Measurements from ENCODE around the gene CACNA2D1. TPM values are rescaled to one million over a fixed set of nuclear protein-coding genes. Genes with fewer than 3 reads are reported as not detected.
"Not testable (repeated sequence)": the region's sequence is repeated elsewhere in the genome, so short reads cannot be mapped to it uniquely, and the experiment has no call there.

The CACNA2D1 gene
- total RNA-seq, 1 donor from 2014 or later, result 197 TPM

DNA sequence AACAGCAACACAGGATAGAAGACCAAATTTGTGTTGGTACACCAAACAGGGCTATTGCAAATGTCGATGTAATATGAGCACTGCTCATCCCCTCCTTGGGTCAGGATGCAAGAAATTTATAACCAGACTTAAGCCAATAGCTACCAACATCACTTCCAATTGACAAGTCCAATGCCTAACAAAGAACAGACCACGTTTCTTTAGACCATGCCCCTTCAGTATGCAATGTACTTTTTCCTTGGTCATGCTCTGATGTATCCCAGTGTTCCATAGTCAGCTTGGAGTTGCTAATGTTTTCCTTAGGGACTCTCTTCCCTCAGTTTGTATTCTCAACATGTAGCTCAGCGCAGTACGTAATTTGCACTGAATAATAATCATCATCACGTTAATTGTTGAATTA is 7.8 kb downstream of the CACNA2D1 start:
- DNase-seq (ENCODE audit: low spot score in 2 of 2) (no peak), FAIRE-seq (no peak)

- FAIRE-seq (no peak), DNase-seq (ENCODE audit: low spot score in 2 of 2) (no peak)
Measured at GRCh38 chr7:82434275-82435022, 9.1 kb downstream of the CACNA2D1 start.

DNA sequence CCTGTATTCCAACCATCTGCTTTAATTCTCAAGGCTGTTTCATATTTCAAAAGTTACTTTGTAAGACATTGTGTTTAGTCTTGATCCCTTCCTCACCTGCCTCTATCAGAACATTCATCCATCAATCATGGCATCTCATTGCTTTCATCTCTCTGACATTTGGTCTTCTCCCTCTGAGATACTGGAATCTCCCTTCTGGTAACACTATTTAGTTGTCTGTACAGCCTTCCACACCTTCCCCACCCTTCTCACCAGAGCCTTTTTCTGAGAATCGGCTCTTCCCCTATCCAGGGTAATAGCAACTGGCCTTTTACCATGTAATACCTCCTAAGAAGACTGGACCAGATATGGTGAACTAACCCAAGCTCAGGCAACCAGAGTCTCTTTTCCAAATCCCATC is 10.1 kb downstream of the CACNA2D1 start:
- no peak for DNase-seq (ENCODE audit: low spot score in 2 of 2)
- no peak for FAIRE-seq

- FAIRE-seq; DNase-seq (ENCODE audit: low spot score in 2 of 2): not testable (repeated sequence)
Measured at GRCh38 chr7:82432743-82433142, 10.8 kb downstream of the CACNA2D1 start.

GRCh38 chr7:82430500-82431465 is 12.8 kb downstream of the CACNA2D1 start:
- FAIRE-seq, result no peak
- DNase-seq (ENCODE audit: low spot score in 2 of 2), result no peak

GRCh38 chr7:82429408-82429807 is 14.2 kb downstream of the CACNA2D1 start:
- FAIRE-seq (no peak), DNase-seq (ENCODE audit: low spot score in 2 of 2) (no peak)

DNA sequence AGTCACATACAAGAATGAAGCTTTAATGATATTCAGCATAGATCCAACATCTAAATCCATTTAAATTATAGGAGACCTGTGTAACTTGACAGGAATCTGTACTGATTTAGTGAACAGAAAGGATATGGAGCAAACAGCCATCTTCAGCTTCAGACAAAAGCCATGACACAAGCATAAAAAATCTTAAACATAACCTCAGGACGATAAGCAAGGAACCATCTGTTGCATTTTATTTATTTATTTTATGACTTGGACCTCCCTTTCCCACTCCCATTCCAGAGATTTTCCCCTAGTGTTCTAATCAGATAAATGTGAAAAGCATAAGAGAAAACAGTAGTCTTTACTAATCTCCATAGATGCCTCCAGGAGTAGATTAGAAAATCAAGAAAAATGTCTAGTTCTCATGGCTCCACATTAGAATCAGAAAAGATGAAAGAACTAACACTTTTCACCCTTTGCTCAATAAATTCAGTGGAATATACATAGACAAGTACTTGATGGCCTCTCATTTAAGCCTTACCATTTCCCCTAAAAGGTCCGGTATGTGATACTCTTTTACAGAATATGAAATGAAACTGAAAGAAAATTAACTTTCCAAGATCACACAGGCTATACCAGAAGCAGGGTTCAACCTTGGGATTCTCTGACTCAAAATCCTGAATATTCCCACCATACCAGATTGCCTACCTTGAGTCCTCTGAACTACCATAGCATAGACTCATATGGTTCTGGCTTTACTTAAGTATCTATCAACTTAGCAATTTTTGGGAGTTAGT is 15.2 kb downstream of the CACNA2D1 start:
- FAIRE-seq, result no peak

GRCh38 chr7:82423446-82423845 is 20.1 kb downstream of the CACNA2D1 start:
- no peak for DNase-seq (ENCODE audit: low spot score in 2 of 2)
- no peak for FAIRE-seq

More for the DNA sequence above, 15.2 kb downstream of the CACNA2D1 start:
- no peak for DNase-seq (ENCODE audit: low spot score in 2 of 2)

DNA sequence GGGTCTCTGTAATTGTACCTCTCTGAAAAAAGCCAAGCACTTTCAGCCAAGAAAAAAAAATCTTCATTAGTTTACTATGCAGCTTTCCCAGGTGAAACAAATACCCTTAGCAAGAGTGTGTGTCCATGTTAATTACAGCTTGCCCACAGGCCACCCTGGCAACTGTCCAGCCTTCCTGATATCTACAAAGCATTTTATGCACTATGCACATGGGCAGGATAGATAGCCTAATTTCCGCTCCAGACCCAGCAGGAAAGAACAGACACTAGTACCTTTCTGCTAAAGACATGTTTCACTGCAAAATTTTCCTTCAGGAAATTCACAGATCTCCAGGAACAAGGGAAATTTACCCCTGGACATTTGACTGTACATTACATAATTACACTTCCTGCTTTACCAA is 24.4 kb downstream of the CACNA2D1 start:
- FAIRE-seq (no peak), DNase-seq (ENCODE audit: low spot score in 2 of 2) (no peak)

DNA sequence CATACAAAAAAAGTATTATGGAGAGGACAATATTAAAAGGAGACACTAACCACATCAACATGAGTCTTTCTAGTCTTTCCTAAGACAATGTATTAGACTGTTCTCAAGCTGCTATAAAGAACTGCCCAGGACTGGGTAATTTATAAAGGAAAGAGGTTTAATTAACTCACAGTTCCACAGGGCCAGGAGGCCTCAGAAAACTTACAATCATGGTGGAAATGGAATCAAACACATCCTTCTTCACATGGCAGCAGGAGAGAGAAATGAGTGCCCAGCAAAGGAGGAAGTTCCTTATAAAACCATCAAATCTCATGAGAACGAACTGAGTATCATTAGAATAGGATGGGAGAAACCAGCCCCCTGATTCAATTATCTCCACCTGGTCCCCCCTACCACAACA is 25.7 kb downstream of the CACNA2D1 start:
- DNase-seq (ENCODE audit: low spot score in 2 of 2), result no peak
- FAIRE-seq, result no peak

DNA sequence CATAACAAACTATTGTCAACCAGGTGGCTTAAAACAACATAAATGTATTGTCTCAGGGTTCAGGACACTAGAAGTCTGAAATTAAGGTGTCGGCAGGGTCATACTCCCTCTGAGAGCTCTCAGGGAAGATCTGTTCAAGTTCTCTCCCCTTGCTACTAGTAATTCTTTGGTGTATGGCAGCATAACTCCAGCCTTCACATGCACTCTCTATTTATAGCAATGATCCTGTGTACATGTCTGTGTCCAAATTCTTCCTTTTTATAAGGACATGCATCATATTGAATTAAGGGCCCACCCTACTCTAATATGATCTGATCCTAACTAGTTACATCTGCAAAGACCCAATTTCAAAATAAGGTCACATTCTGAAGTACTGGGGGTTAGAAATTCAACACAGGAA is 27.2 kb downstream of the CACNA2D1 start:
- no peak for DNase-seq (ENCODE audit: low spot score in 2 of 2)
- FAIRE-seq, result no peak

- DNase-seq (ENCODE audit: low spot score in 2 of 2), result no peak
- FAIRE-seq, result no peak
Measured at GRCh38 chr7:82414389-82414788, 29.2 kb downstream of the CACNA2D1 start.

DNA sequence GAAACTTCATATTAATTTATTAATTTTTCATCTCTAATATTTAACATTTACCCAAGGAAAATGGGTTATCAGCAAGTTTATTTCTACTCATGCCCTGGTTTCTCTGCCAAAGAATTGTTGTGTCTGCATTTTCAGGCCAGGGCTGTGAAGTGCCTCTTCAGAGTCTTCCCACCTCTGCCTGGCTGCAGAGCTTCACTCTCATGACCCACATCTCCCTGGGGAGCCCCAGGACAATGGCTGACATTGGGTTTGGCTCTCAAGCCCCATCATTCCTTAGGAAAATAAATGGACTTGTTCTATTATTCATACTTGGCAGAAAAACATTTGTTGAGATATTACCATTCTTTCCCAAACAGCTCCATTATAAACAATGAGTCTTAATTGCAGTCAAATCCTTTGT is 30.3 kb downstream of the CACNA2D1 start:
- FAIRE-seq, result no peak
- DNase-seq (ENCODE audit: low spot score in 2 of 2), result no peak

DNA sequence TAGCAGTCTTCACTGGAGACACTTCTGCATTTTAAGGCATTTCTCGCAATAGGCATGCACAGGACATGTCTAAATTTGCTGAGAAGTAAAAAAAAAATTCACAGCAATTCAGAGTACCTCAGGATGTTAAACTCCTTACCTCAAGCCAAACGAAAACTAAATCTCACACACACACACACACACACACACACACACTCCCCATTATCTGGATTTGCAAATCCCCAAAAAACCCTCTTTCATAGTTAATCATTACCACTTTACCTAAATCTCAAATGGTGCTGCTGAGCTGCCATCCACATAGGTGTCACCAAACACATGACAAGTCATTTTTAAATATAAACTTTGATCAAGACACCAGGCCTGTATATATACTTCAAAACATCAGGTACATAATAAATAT is 31.8 kb downstream of the CACNA2D1 start:
- DNase-seq (ENCODE audit: low spot score in 2 of 2), result no peak

GRCh38 chr7:82410461-82410860 is 33.1 kb downstream of the CACNA2D1 start:
- DNase-seq (ENCODE audit: low spot score in 2 of 2) (peak in 1 of 2 donors; percentile 3), FAIRE-seq (no peak)

More for the DNA sequence above, 31.8 kb downstream of the CACNA2D1 start:
- no peak for FAIRE-seq

DNA sequence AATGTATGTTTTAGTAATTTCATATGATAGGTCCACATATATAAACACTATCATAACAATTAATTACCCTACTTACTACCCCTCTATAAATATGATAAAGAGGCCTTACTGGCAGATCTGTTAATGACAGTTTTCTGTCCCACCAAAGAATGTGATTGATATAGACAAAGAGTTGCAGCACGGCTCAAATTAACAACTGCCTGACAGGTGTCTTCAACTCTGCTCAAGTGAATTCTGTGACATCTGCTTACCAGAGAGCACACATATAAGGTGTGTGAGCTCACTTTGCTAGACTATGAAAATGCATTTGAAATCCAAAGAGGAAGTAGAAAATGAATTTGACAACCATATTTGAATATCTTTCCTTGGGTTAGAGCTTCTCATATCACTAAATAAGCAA is 36.6 kb downstream of the CACNA2D1 start:
- FAIRE-seq (no peak), DNase-seq (ENCODE audit: low spot score in 2 of 2) (no peak)

DNA sequence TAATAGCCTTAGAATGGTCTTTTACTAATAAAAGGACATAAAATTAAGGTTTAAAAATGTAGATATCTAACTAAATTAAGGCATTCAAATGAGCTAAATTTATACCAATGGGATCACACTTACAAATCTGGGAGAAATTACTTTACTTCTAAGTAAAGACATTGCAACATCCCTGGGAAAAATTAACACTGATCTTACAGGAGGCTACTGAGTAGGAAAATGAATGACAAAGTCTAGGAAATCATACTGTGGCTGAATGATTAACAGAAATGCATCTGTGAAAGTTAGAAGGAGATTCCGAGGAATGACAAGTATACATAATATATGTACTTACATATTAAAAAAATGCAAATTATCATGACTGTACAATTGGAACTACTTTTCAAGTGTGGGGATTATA is 38.3 kb downstream of the CACNA2D1 start:
- DNase-seq (ENCODE audit: low spot score in 2 of 2), result no peak
- FAIRE-seq, result no peak

DNA sequence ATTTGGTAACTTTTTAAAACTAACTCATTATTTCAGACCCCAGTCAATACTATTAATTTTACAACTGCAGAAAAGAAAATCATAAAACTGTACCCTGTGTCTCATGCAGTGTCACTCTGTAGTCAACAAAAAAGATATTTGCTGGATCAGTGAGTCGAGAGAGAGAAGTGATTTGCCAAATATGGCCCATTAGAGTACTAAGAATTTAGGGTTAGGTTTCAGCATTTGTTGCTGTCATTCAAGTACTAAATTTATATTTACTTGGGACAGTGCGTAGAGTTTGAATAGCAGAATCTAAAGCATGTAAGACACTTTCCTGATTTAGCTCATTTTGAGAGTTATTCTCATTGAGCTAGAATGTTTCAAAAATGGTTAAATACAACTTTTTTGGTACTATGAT is 38.9 kb downstream of the CACNA2D1 start:
- no peak for FAIRE-seq
- no peak for DNase-seq (ENCODE audit: low spot score in 2 of 2)

GRCh38 chr7:82404094-82404493 is 39.5 kb downstream of the CACNA2D1 start:
- FAIRE-seq (no peak), DNase-seq (ENCODE audit: low spot score in 2 of 2) (no peak)

DNA sequence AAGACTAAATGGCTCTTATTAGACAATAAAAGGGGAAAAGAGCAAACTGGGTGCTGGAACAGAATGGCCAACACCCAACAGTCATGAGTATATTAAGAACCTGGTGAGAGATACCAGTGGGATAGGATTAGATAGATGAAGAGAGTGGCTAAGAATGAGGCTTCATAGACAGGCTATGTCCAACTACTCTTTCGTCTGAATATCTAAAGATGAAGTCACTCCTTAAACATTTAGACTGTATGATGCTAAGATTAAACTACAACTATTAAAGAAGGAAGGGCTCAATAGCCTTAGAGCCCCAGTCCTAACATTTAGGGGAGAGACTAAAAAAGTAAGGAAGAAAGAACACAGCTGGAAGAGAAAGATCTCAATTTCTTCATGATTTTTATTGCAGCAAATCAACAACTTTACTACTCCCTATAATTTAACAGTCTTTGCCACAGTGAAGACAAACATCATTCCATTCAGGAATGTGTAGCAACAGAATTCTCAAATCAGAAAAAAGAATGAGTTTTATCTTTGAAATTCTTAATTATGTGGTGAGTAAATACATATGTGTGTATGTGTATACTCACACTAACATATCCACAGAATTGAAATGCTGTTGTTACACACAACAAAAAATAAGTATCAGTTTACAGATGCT is 45.6 kb downstream of the CACNA2D1 start:
- DNase-seq (ENCODE audit: low spot score in 2 of 2) (no peak), FAIRE-seq (no peak)
